ENCODE results near the gene CACNA2D1.

CACNA2D1 gene

DNA sequence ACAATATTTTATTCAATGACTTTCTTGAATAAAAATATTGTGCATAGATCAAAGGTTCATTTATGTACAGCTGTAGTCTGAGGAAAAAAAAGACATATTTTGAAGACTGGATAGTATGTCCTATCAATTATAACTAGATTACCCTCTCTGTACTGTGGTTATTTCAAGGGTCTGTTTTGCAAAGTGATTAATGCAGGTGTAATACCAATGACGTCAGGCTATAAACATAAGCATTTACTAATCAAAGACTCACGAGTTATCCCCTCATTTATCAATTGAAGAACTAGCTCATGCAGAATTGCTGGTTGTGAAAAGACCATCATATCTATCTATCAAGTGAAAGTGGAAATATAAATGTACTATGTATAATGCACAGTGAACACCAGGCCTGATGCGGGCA lies 460.2 kb downstream of the CACNA2D1 start:
- DNase-seq (ENCODE audit: low read depth), result no peak

DNA sequence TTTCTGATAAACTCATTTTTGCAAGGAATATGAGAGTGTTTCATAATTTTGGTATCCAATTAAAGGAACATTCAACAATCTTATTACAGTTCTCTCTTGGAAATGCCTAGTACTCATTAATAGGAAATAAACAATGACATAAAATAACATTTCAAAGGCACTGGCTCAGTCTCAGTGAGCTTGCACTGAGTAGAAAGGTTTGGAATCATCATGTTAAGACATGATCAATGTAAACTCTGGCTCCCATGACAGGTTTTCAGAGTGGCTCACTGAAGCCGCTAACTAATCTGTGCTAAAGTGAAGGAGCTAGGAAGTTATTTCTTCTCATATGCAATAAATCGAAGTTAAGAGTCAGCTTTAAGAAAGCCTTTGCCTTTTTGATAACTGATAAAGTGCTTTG lies 470.5 kb downstream of the CACNA2D1 start:
- no peak for DNase-seq (ENCODE audit: low read depth)

DNA sequence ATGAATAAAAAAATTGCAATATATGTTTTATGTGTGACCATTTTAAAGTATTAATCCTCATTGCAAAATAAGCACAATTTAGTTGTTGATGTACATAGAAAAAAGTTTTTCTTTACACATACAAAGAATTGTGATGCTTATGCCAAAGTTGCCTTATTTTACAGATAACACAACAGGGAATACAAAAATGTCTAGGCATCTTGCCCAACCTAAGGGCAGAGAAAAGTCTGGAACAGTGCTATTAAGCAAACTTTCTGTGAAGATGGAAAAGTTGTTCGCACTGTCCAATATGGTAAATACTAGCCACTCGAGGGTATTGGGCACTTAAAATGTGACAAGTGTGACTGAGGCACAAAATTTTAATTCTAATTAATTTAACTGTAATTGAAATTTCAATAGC lies 483.6 kb downstream of the CACNA2D1 start:
- DNase-seq (ENCODE audit: low read depth), result no peak

DNA sequence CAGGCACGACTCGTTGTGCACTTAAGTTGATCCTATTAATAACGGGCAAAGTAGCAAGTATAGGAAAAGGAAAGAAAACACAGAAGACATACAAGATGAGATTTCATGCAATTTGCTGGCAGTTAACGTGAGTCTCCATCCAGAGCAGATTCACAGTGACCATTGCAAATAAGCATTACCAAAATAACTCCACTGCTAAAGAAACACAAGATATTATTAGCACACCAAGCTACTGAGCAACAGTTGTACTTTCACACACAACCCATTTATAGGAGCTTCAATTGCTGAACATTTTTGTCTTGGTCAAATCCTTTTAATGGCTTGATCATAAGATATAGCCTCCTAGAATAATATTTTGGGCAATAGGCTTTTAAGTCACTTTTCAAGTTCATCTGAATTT lies 486.1 kb downstream of the CACNA2D1 start:
- DNase-seq (ENCODE audit: low read depth), result no peak

DNA sequence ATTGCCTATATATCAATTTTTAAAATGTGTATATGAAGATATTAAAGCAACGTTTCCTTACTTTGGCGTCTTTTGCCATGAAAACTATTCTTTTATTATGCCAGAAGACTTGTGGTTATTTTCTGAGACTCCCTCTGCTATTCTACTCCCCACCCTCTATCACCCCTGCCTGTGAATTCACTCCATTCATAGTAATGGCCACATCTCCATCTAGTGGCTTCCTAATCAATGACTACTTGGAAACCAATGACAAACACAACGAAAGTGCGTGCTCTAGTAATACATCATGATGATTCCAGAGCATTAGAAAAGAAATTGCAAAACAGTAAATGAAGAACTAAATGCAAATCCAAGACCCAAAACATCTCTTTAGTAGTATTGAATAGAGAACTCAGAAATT lies 487.1 kb downstream of the CACNA2D1 start:
- DNase-seq (ENCODE audit: low read depth), result no peak

DNA sequence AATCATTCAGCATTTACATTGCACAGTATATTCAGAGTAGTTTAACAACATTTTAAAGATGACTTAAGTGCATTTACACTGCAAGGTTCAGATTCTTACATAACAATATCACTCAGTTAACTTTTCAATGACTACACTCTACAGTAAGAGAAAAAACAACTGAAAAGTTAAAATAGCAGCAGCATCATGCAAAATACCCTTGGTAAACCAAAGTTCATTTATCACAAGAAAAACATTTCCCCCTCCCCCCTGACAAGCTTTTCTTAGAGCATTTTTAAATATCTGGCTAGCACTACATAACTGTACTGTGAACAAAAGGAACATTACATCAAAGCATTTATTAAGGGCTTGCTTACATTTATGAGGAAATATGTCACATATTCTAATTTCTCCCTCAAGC lies 494.3 kb downstream of the CACNA2D1 start:
- no peak for DNase-seq (ENCODE audit: low read depth)

DNA sequence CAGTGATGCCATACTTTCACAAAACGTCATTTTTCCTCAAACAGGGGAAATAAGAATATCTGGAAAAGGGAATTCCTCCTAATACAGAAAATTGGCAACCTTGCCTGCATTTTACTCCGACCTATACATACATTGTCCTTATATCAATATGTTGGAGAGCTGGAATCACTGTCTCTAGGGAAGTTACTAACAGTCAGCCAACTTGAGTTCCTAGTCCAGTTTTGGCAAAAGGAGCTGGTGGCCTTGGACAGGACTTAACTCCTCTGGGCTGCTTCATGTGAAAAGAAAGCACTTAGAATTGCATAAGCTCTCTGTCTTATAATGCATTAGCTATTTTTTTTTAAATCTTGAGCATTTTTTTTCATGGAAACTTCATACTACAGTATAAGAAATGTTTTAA lies 499.5 kb downstream of the CACNA2D1 start:
- no peak for DNase-seq (ENCODE audit: low read depth)

DNA sequence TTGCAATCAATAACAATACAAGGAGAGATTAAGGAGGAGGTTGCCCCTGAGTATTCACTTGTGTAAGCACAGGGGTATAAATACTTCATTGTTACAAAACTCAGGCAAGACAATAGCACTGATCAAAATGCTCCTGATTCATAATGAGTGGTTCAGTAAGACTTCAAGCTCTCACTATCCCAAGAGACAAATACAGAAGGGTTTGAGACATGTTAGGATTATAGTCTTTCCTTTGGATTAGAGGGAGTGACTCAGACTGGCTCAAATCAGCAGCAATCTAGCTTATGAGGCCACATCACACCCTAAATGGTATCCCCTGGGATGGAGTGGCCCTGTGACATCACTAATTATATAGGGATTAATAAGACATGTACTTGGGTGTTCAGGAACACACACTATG lies 506.5 kb downstream of the CACNA2D1 start:
- no peak for DNase-seq (ENCODE audit: low read depth)

DNA sequence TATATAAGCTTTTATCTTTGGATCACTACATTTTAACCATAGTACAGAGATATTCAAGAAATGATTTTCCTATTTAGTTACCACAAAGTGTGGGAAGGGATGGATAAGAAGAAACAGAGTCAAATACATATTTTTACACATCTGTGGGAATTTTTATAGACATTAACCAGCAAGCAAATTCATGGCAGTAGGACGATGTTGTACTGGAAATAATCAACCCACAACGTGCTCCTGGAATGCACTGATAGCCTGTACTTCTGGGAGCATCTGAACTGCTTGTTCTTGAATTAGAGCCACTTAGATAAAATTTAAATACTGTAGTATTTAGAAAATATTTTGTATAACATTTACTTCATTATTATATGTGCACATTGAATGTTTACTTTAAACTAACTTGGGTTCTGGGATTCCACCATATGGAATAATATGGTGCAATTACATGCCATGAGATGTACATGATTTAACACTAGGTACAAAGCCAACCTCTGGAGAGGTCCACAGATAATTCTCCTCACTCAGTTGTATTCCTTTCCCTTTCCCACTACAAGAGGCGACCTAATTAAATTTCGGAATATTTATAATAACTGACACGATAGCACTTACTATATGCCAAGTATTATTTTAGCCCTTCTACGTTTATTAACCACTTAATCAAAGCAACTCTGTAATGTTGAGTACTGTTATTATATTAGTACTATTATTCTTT lies 508.8 kb downstream of the CACNA2D1 start:
- no peak for DNase-seq (ENCODE audit: low read depth)

DNA sequence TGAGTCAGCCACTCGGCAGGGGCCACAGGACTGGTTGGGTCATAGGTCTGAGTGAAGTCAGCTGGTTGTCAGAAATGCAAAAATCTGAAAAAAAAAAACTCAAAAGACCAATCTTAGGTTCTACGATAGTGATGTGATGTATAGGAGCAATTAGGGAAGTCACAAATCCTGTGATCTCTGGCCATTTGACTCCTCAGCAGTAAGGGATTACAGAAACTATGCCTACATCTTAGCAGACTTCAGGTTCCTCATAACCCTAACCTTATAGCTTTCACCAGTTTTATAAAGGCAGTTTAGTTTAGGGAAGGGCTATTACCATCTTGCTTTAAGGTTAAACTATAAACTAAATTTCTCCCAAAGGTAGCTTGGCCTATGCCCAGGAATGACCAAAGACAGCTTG lies 510.6 kb downstream of the CACNA2D1 start:
- DNase-seq (ENCODE audit: low read depth), result no peak

DNA sequence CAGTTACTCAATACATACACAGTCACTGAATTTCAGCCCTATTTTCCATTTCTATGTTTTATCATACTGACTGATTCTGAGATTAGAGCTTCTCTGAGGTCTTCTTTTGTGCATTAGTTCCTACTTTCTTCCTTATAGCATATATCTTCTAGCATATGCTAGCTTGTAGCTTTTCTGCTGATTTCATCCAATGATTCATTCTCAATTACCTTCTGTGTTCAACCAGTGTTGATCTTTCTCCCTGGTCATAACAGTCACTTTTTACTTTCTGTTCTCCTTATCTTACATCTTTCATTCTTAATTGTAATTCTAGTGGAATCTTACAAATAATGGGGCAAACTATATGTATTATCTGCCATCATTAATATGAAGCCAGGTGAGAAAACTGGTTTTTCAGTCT lies 514.2 kb downstream of the CACNA2D1 start:
- DNase-seq (ENCODE audit: low read depth), result no peak

DNA sequence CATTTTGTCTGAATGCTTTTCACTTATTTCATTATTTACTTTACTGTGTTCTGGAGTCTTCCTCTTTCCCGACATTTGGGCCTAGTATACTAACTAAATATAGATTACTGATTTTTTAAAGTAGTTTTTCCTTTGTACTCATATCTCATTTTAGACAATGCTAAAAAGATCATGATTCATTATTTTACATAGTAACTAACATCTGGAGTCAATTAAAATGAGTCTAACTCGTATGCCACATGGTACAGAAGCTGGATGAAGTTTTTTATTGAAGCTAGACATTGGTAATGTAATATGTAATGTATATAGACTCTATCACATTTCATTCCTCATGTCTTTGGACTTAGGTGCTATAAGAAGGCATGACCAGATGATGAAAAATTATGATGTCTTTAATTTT lies 517.4 kb downstream of the CACNA2D1 start:
- no peak for DNase-seq (ENCODE audit: low read depth)

DNA sequence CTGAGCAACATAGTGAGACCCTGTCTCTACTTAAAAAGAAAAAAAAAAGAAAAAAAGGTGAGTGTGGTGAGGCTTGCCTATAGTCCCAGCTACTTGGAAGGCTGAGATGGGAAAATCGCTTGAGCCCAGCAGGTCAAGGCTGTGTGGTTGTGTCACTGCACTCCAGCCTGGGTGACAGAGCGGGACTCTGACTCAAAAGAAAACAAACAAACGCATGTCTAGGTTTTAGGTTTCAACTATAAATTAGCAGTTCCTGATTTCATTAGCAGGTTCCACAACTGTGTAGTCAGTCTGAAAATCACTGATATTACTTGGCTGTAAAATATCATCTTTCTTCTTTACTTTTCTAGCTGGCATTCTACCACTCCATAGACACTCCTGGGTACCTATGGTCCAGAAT lies 518.0 kb downstream of the CACNA2D1 start:
- no peak for DNase-seq (ENCODE audit: low read depth)

DNA sequence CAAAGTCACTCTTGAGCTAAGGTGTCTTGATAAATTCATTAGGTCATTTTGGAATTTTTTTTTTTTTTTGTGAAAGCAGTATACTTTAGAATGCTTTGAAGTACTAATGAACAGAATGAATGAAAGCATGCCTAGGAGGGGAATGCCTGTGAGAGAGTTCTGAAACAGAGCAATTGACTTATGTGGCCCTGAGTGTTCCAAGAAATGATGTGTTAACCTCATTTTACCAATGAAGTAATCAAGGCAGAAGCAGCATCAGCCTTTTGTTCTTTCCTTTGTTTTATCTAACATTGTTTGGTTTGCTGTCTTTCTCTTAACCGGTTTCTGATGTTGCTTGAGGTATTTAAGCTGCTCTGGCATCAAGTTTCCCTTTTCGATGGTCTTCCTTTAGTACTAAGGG lies 519.1 kb downstream of the CACNA2D1 start:
- no peak for DNase-seq (ENCODE audit: low read depth)

DNA sequence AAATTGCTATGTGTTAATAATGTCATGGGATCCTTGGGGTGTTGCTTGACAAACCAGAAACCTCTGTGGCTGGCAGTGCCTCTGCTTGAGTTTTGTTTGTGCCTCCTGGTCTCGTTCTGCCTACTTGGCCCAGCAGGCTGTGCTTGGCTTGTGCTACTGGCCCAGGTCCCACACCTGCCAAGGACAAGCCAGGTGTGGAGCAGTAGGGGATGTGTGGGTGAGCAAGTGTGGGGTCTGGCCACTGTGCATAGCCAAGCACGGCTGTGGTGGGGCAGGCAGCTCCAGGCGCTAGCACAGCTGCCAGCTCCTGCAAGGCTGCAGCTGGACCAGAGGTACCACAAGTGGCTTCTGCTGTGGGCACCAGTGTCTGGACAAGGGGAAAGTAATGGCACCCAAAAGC lies 524.1 kb downstream of the CACNA2D1 start:
- no peak for DNase-seq (ENCODE audit: low read depth)

DNA sequence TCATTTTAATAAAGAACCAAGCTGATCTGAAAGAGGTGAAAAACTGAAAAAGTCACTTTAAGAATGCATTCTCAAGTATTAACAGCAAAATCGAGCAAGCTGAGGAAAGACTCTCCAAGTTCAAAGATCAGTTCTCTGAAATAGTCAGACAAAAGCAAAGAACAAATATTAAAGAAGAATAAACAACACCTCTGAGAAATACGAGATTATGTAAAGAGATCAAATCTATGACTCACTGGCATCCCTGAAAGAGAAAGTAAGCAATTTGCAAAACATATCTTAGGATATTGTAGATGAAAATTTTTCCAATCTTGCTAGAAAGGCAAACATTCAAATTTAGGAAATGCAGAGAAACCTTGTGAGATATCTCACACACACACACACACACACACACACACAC lies 535.4 kb downstream of the CACNA2D1 start:
- DNase-seq (ENCODE audit: low read depth), result no peak

DNA sequence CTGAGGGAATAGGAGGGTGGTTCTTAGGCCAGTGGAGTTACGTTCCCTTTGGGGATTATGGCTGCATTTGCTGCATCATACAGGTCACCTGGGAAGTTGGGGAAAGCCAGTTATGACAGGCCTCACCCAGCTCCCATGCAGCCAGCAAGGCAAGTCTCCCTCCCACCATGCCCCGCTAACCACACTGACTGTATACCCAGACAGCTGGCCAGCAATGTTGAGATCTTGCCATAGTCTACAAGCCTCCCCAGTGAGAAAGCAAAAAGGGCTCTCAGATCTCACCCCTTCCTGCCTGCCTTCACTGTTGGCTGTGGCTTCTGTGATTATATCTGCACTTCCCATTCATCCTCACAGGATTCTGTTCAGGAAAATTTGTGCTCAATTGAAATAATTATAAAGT lies 540.5 kb downstream of the CACNA2D1 start:
- no peak for DNase-seq (ENCODE audit: low read depth)

DNA sequence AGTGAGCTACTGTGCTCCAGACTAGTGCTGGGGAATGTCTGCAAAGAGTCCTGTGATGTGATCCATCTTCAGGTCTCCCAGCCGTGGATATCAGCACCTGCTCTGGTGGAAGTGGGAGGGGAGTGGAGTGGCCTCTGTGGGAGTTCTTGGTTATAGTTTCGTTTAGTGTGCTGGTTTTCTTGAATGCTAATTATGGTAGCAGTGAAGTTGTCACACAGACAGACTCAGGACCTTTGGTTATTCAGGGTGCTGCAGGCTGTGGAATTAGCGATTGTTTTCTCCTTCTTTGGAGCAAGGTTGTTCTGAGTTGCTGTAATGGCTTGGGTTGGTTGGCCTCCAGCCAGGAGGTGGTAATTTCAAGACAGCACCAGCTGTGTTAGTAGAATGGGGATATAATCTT lies 541.0 kb downstream of the CACNA2D1 start:
- DNase-seq (ENCODE audit: low read depth), result no peak

Measured in T follicular helper cell (primary cell).